Mesothelial cell of epicardium (in vitro differentiated cells): ENCODE results near the gene EIF4E1B. TPM values are rescaled to one million over a fixed set of nuclear protein-coding genes. Genes with fewer than 3 reads are reported as not detected.

Source experiments
- DNase-seq, 2 experiments: peaks; one replicate each; pipeline ENCODE4 v3.0.0; 2021; ENCODE audit warnings: low spot score in 2 of 2; ENCODE audit not compliant: unreplicated experiment in 2 of 2
- H3K27ac Mint-ChIP-seq: 2 replicates; pipeline ENCODE4 v1.8.0; 2021; ENCODE audit warnings: mixed read lengths
- H3K27me3 Mint-ChIP-seq: 2 replicates; pipeline ENCODE4 v1.8.0; 2021; ENCODE audit warnings: low read depth, mixed read lengths
- H3K36me3 Mint-ChIP-seq: 2 replicates; pipeline ENCODE4 v1.8.0; 2021; ENCODE audit warnings: mixed read lengths
- H3K4me1 Mint-ChIP-seq: 2 replicates; pipeline ENCODE4 v1.8.0; 2021; ENCODE audit warnings: mixed read lengths
- H3K4me3 Mint-ChIP-seq: 2 replicates; pipeline ENCODE4 v1.8.0; 2021; ENCODE audit warnings: mild to moderate bottlenecking, moderate library complexity, mixed read lengths
- H3K9me3 Mint-ChIP-seq: 2 replicates; pipeline ENCODE4 v1.8.0; 2021; ENCODE audit warnings: mixed read lengths
- total RNA-seq: library from RNA; stranded (reverse); gene quantifications from 3 replicates; pipeline ENCODE4 v1.2.1, GENCODE V29; 2021
- TF ChIP-seq, protein P1 (sequence below): fragments of 200-600 bp; sonication (generic); IDR thresholded peaks from one replicate; pipeline ENCODE4 v1.5.0; 2021; ENCODE audit warnings: antibody characterized with exemption; ENCODE audit not compliant: unreplicated experiment

EIF4E1B gene
- total RNA-seq, 1 donor from 2014 or later: not detected

DNA sequence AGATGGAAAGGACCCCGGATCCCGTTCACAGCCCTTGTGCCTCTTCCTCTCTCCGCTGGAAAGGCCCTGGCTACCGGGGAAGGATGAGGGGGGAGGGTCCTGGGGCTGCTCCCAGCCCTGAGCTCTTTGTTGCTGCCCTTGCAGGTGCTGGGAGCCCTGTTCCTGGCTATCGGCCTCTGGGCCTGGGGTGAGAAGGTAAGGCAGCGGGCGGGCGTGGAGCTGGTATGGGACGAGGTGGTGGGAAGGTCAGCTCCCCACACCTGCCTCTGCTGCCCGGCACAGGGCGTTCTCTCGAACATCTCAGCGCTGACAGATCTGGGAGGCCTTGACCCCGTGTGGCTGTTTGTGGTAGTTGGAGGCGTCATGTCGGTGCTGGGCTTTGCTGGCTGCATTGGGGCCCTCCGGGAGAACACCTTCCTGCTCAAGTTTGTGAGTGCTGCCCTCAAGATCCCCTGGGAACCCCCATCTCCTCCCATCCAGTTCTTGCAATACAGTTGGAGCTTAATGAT lies 21.1 kb downstream of the EIF4E1B start:
- no peak for DNase-seq
- TF ChIP-seq, protein P1, sequence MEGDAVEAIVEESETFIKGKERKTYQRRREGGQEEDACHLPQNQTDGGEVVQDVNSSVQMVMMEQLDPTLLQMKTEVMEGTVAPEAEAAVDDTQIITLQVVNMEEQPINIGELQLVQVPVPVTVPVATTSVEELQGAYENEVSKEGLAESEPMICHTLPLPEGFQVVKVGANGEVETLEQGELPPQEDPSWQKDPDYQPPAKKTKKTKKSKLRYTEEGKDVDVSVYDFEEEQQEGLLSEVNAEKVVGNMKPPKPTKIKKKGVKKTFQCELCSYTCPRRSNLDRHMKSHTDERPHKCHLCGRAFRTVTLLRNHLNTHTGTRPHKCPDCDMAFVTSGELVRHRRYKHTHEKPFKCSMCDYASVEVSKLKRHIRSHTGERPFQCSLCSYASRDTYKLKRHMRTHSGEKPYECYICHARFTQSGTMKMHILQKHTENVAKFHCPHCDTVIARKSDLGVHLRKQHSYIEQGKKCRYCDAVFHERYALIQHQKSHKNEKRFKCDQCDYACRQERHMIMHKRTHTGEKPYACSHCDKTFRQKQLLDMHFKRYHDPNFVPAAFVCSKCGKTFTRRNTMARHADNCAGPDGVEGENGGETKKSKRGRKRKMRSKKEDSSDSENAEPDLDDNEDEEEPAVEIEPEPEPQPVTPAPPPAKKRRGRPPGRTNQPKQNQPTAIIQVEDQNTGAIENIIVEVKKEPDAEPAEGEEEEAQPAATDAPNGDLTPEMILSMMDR: no peak
- Mint-ChIP-seq H3K27me3 (no peaks in the 10 kb centered on the region), H3K9me3 (no peaks in the 10 kb centered on the region), H3K36me3 (peaks cover 11% of the 10 kb centered on the region), H3K27ac (no peak overlapping the region), H3K4me1 (peaks cover 17% of the 10 kb centered on the region), H3K4me3 (no peak overlapping the region)

DNA sequence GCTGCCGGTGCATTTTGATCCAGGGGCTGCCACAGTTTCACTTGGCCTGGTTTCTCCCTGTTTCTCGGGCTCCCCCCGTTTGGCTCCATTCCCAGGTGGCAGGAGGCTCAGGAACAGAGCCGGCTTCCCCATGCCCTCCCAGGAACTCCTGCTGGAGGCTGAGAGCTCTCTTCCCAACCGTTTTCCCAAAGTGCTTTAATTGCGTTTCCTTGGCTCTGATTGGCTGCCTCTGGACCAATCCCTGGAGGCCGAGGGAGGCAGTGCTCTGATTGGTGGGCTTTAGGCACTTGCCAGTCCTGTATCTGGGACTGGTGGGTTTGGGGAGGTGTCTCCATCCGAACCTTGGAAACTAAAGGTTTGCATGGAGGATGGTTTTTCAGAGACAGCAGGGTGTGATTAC lies 21.7 kb downstream of the EIF4E1B start:
- peaks cover 15% of the 10 kb centered on the region for H3K4me1 Mint-ChIP-seq
- no peaks in the 10 kb centered on the region for H3K27me3 Mint-ChIP-seq
- peaks cover 11% of the 10 kb centered on the region for H3K36me3 Mint-ChIP-seq
- TF ChIP-seq, protein P1: no peak
- H3K4me3 Mint-ChIP-seq: no peak overlapping the region
- no peak for DNase-seq
- H3K9me3 Mint-ChIP-seq: no peaks in the 10 kb centered on the region
- no peak overlapping the region for H3K27ac Mint-ChIP-seq

DNA sequence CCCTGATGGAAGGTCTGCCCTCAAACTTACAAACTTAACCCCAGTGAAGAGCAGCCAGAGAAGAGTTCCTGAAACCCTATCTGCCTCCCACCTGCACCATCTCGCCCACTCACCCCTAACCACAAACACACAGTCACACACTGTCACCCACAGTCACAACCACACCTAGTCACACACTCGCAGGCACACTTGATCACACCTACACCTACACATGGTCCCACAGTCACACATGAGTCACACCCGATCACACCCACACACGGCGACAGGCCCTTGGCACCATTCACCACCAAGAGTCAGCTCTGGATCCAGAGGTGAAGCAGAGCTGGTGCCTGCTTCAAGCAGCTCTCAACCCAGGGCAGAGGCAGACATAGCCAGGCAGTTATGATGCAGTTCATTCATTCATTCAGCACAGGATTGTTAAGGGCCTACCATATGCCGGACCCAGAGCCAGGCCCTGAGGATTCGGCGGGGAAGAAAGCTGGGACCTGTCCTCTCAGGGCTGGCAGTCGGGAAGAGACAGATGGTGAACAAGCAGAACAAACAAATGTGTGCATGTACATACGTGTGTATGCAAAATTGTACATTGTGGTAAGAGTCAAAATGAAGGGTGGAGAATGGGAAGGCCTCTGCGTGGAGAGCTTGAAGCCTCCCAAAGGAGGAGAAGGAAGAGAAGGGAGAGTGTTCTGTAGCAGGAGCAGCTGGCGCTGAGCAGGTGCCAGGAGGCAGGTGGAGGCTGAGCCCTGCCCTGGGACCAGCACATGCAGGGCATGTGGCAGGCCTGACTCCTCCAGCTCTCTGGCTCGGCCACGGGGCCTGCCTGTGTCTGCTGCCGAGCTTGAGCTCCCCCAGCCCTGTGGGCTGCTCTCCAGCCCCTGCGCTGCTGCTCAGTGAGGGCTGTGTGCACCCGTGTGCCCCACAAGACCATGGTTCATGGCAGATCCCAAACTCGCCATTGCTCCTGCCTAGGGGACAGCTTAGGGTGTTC lies 23.2 kb downstream of the EIF4E1B start:
- H3K9me3 Mint-ChIP-seq: no peaks in the 10 kb centered on the region

DNA sequence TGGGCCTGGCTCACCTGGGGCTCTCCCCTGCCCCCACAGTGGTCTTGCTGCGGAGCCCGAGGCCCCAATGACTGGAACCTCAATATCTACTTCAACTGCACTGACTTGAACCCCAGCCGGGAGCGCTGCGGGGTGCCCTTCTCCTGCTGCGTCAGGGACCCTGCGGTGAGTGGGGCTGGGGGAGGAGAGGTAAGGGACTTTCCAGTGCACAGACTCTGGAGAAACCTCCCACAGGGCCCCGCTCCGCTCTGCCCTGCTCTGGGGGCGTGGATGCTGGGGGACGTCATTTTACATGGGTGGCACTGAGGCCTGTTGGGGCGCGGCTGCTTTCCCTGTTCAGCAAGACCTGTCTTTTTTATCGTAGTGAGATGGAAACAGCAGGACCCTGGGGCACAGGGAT lies 24.4 kb downstream of the EIF4E1B start:
- H3K36me3 Mint-ChIP-seq: peaks cover 12% of the 10 kb centered on the region
- peaks cover 3% of the 10 kb centered on the region for H3K4me1 Mint-ChIP-seq
- no peak overlapping the region for H3K27ac Mint-ChIP-seq
- H3K4me3 Mint-ChIP-seq: no peak overlapping the region
- TF ChIP-seq, protein P1: no peak
- no peak for DNase-seq
- no peaks in the 10 kb centered on the region for H3K27me3 Mint-ChIP-seq
- no peaks in the 10 kb centered on the region for H3K9me3 Mint-ChIP-seq

More for the DNA sequence above, 23.2 kb downstream of the EIF4E1B start:
- H3K36me3 Mint-ChIP-seq: peaks cover 12% of the 10 kb centered on the region
- TF ChIP-seq, protein P1: no peak
- no peaks in the 10 kb centered on the region for H3K27me3 Mint-ChIP-seq
- H3K4me1 Mint-ChIP-seq: peaks cover 8% of the 10 kb centered on the region
- H3K27ac Mint-ChIP-seq: no peak overlapping the region
- DNase-seq: no peak
- no peak overlapping the region for H3K4me3 Mint-ChIP-seq

DNA sequence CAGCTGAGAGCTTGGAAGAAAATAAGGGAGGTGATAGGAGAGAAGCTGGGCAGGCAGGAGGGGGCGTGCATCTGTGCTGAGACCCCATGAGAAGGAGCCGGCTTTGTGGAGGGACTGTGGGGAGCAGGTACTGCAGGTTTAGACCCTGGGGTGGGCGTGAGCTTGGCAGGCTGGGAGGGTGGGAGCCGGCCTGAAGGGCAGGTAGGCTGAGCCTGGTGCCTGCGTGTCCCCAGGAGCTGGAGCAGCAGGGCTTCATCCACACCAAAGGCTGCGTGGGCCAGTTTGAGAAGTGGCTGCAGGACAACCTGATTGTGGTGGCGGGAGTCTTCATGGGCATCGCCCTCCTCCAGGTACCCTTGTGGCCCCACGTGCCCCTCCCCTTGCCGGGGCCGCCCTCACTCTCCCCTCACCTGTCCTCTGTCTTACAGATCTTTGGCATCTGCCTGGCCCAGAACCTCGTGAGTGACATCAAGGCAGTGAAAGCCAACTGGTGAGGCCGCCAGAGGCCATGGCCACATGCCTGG lies 26.1 kb downstream of the EIF4E1B start:
- Mint-ChIP-seq H3K36me3 (peaks cover 12% of the 10 kb centered on the region), H3K4me3 (no peak overlapping the region), H3K4me1 (no peaks in the 10 kb centered on the region), H3K27ac (no peak overlapping the region), H3K27me3 (no peaks in the 10 kb centered on the region), H3K9me3 (no peaks in the 10 kb centered on the region)
- TF ChIP-seq, protein P1: no peak
- DNase-seq: no peak
